ENCODE results near the gene PLEKHH1. TPM values are rescaled to one million over a fixed set of nuclear protein-coding genes. Genes with fewer than 3 reads are reported as not detected.

The PLEKHH1 gene
- total RNA-seq, 6 donors from 2014 or later, result 0.46 to 25.1 (median 4.4) TPM

- H3K27ac ChIP-seq, result no peak overlapping the region
- no peak for TF ChIP-seq CTCF (IDR thresholded peaks at IDR 0.05)
- TF ChIP-seq EP300 (IDR thresholded peaks at IDR 0.05), result no peak
- no peak for TF ChIP-seq POLR2AphosphoS5 (IDR thresholded peaks at IDR 0.05)
- no peak for TF ChIP-seq POLR2A (IDR thresholded peaks at IDR 0.05)
- ATAC-seq (ENCODE audit: low FRiP score in 2 of 2), result no peak
- H3K9me3 ChIP-seq, result no peaks in the 10 kb centered on the region
- no peaks in the 10 kb centered on the region for H3K36me3 ChIP-seq
- no peak overlapping the region for H3K4me3 ChIP-seq
- no peaks in the 10 kb centered on the region for H3K4me1 ChIP-seq
- no peak for DNase-seq
- 79 to 92% methylated on average over 2 of the region's 2 CpGs for WGBS, 2 donors
- H3K27me3 ChIP-seq, result no peaks in the 10 kb centered on the region
Observed at GRCh38 chr14:67556671-67557070, 23.6 kb downstream of the PLEKHH1 start.

GRCh38 chr14:67557118-67557517, 24.0 kb downstream of the PLEKHH1 start:
- H3K27ac ChIP-seq, result no peak overlapping the region
- H3K4me3 ChIP-seq, result no peak overlapping the region
- H3K9me3 ChIP-seq, result no peaks in the 10 kb centered on the region
- no peak for ATAC-seq (ENCODE audit: low FRiP score in 2 of 2)
- 79 to 93% methylated on average over 7 of the region's 7 CpGs for WGBS, 2 donors
- no peaks in the 10 kb centered on the region for H3K27me3 ChIP-seq
- no peaks in the 10 kb centered on the region for H3K36me3 ChIP-seq
- TF ChIP-seq POLR2AphosphoS5 (IDR thresholded peaks at IDR 0.05) (no peak), POLR2A (IDR thresholded peaks at IDR 0.05) (no peak), EP300 (IDR thresholded peaks at IDR 0.05) (no peak), CTCF (IDR thresholded peaks at IDR 0.05) (no peak)
- no peak for DNase-seq
- no peaks in the 10 kb centered on the region for H3K4me1 ChIP-seq

- H3K4me1 ChIP-seq, result no peaks in the 10 kb centered on the region
- no peak overlapping the region for H3K4me3 ChIP-seq
- no peak overlapping the region for H3K27ac ChIP-seq
- WGBS, 2 donors, result 84 to 93% methylated on average over 2 to 3 of the region's 3 CpGs
- H3K9me3 ChIP-seq, result no peaks in the 10 kb centered on the region
- ATAC-seq (ENCODE audit: low FRiP score in 2 of 2) (no peak), DNase-seq (no peak)
- no peaks in the 10 kb centered on the region for H3K27me3 ChIP-seq
- no peaks in the 10 kb centered on the region for H3K36me3 ChIP-seq
- TF ChIP-seq POLR2AphosphoS5 (IDR thresholded peaks at IDR 0.05), result no peak
- no peak for TF ChIP-seq CTCF (IDR thresholded peaks at IDR 0.05)
- TF ChIP-seq POLR2A (IDR thresholded peaks at IDR 0.05), result no peak
- TF ChIP-seq EP300 (IDR thresholded peaks at IDR 0.05), result no peak
Observed at GRCh38 chr14:67557656-67558055, 24.6 kb downstream of the PLEKHH1 start.

- H3K36me3 ChIP-seq, result no peaks in the 10 kb centered on the region
- WGBS, 2 donors, result 43 to 52% methylated on average over 4 of the region's 4 CpGs
Observed at GRCh38 chr14:67559639-67560038, 26.5 kb downstream of the PLEKHH1 start.

More at GRCh38 chr14:67559639-67560038, 26.5 kb downstream of the PLEKHH1 start:
- TF ChIP-seq POLR2A (IDR thresholded peaks at IDR 0.05) (no peak), EP300 (IDR thresholded peaks at IDR 0.05) (no peak), POLR2AphosphoS5 (IDR thresholded peaks at IDR 0.05) (no peak), CTCF (IDR thresholded peaks at IDR 0.05) (no peak)
- no peaks in the 10 kb centered on the region for H3K4me1 ChIP-seq
- H3K27me3 ChIP-seq, result no peaks in the 10 kb centered on the region
- H3K9me3 ChIP-seq, result no peaks in the 10 kb centered on the region
- no peak overlapping the region for H3K4me3 ChIP-seq
- H3K27ac ChIP-seq, result no peak overlapping the region
- ATAC-seq (ENCODE audit: low FRiP score in 2 of 2), result no peak
- DNase-seq, result no peak
